Keratinocyte (primary cell): ENCODE measurements around the gene FAM199X. TPM values are rescaled to one million over a fixed set of nuclear protein-coding genes. Genes with fewer than 3 reads are reported as not detected.

Source experiments
- DNase-seq: peaks from one replicate; pipeline ENCODE4 v3.0.0-alpha.2; 2011; ENCODE audit warnings: low read depth, missing footprints, low spot score
- FAIRE-seq: peaks from 2 replicates; lab custom pipeline; 2011; peaks lifted over from hg19 to GRCh38; lab: Jason Lieb, UNC
- H2AFZ ChIP-seq: 2 replicates; pipeline ENCODE4 v1.6.0; 2012; ENCODE audit warnings: low read length, control low read depth, inconsistent platforms; ENCODE audit not compliant: control insufficient read depth
- H3K27ac ChIP-seq: 2 replicates; pipeline ENCODE4 v1.5.1; 2011; ENCODE audit warnings: low read length; ENCODE audit not compliant: control insufficient read depth, insufficient read depth
- H3K27me3 ChIP-seq: 3 replicates; pipeline ENCODE4 v1.6.0; 2011; ENCODE audit warnings: low read length; ENCODE audit not compliant: control insufficient read depth, insufficient read depth; ENCODE audit errors: extremely low read depth
- H3K36me3 ChIP-seq, 2 experiments: 2 replicates in 1 of 2; 3 replicates in 1 of 2; pipeline ENCODE4 v1.5.1; 2011; ENCODE audit warnings: low read length in 2 of 2, mild to moderate bottlenecking in 1 of 2; ENCODE audit not compliant: control insufficient read depth in 2 of 2, insufficient read depth in 2 of 2; ENCODE audit errors: extremely low read depth in 1 of 2
- H3K4me1 ChIP-seq: 3 replicates; pipeline ENCODE4 v1.5.1; 2011; ENCODE audit warnings: low read length; ENCODE audit not compliant: control insufficient read depth, insufficient read depth; ENCODE audit errors: extremely low read depth
- H3K4me2 ChIP-seq: 3 replicates; pipeline ENCODE4 v1.6.0; 2011; ENCODE audit warnings: low read depth, low read length; ENCODE audit not compliant: control insufficient read depth, insufficient read depth; ENCODE audit errors: extremely low read depth
- H3K4me3 ChIP-seq, 3 experiments: fragments of 200-600 bp in 1 of 3; sonication (generic) in 1 of 3; 2 replicates in 2 of 3; 3 replicates in 1 of 3; pipeline ENCODE4 v1.5.1; 2011 to 2016; ENCODE audit warnings: low read length in 3 of 3, mild to moderate bottlenecking in 3 of 3, control low read depth in 2 of 3, inconsistent platforms in 1 of 3, low read depth in 1 of 3, mixed read lengths in 1 of 3, mixed run types in 1 of 3, moderate library complexity in 1 of 3; ENCODE audit not compliant: control insufficient read depth in 2 of 3, insufficient read depth in 2 of 3; ENCODE audit errors: extremely low read depth in 1 of 3
- H3K79me2 ChIP-seq: 2 replicates; pipeline ENCODE4 v1.6.0; 2012; ENCODE audit warnings: low read length; ENCODE audit not compliant: control insufficient read depth, insufficient read depth
- H3K9ac ChIP-seq: 3 replicates; pipeline ENCODE4 v1.6.0; 2011; ENCODE audit warnings: low read length; ENCODE audit not compliant: control insufficient read depth, insufficient read depth; ENCODE audit errors: extremely low read depth
- H3K9me1 ChIP-seq: 3 replicates; pipeline ENCODE4 v1.6.0; 2011; ENCODE audit warnings: low read length; ENCODE audit not compliant: control insufficient read depth, insufficient read depth; ENCODE audit errors: extremely low read depth
- H3K9me3 ChIP-seq: 2 replicates; pipeline ENCODE4 v1.5.1; 2012; ENCODE audit warnings: low read depth, low read length; ENCODE audit not compliant: control insufficient read depth
- H4K20me1 ChIP-seq: 3 replicates; pipeline ENCODE4 v1.6.0; 2011; ENCODE audit warnings: low read length; ENCODE audit not compliant: control insufficient read depth, insufficient read depth; ENCODE audit errors: extremely low read depth
- CTCF ChIP-seq, 3 experiments: IDR thresholded peaks in 1 of 3; conservative IDR thresholded peaks in 1 of 3; optimal IDR thresholded peaks in 1 of 3; 2 replicates in 2 of 3; 3 replicates in 1 of 3; pipeline versions ENCODE3 to v1.5.1; 2011; ENCODE audit warnings: low read length in 3 of 3, mild to moderate bottlenecking in 3 of 3, moderate library complexity in 2 of 3, control low read depth in 1 of 3, inconsistent platforms in 1 of 3; ENCODE audit not compliant: insufficient read depth in 2 of 3; ENCODE audit errors: extremely low read depth in 1 of 3
- EZH2 ChIP-seq: IDR thresholded peaks from one replicate; pipeline ENCODE4 v1.6.1; 2012; ENCODE audit warnings: inconsistent platforms, mild to moderate bottlenecking, low read length, moderate library complexity
- dilution Hi-C: fragments of 300-500 bp; cut with MboI; formaldehyde crosslinking; loops from one replicate; pipeline ENCODE4 v1.7.0; 2020; ENCODE audit warnings: low sequenced_read_pairs; ENCODE audit not compliant: extremely low pct_ligation_motif_present
- polyA minus RNA-seq, 3 experiments: library from RNA; depleted of rRNA, polyadenylated mRNA; stranded (reverse); fragments of >200 nt; gene quantifications; 1 replicate in 1 of 3; 2 replicates in 1 of 3; 3 replicates in 1 of 3; pipeline ENCODE4 v1.2.3, GENCODE V29; 2011
- polyA plus RNA-seq, 5 experiments: library from polyadenylated mRNA; depleted of rRNA in 3 of 5; stranded (reverse) in 3 of 5; stranded (forward) in 1 of 5; unstranded in 1 of 5; fragments of >200 nt; gene quantifications; 1 replicate in 1 of 5; 2 replicates in 3 of 5; 3 replicates in 1 of 5; pipeline versions ENCODE4 v1.2.1 to v1.2.3, GENCODE V29; 2011 to 2012; ENCODE audit warnings: missing spikeins in 2 of 5, low read depth in 1 of 5, low replicate concordance in 1 of 5

Gene FAM199X
- 7.6 to 16.1 TPM (median 9.2 TPM) in 3 replicates for polyA plus RNA-seq
- polyA plus RNA-seq (2011; ENCODE audit: low read depth), result 5.6 TPM
- 6.7 and 8.7 TPM in 2 replicates for polyA plus RNA-seq (2011; cell fraction: cytosol; rRNA removed)
- 10.9 and 14.0 TPM in 2 replicates for polyA plus RNA-seq (2011; cell fraction: nucleus; rRNA removed)
- polyA plus RNA-seq (2012; ENCODE audit: low replicate concordance), result 9.0 and 17.9 TPM in 2 replicates
- 3.2 to 15.6 TPM (median 7.3 TPM) in 3 replicates for polyA minus RNA-seq
- polyA minus RNA-seq (2011; cell fraction: cytosol; rRNA and poly(A)+ RNA removed), result 11.1 TPM
- polyA minus RNA-seq (2011; cell fraction: nucleus; rRNA and poly(A)+ RNA removed), result 8.2 and 14.6 TPM in 2 replicates

- Histone ChIP-seq H3K79me2 (peaks cover 43% of the 10 kb centered on the region), H4K20me1 (no peaks in the 10 kb centered on the region), H3K27ac (peak within 1 kb of the TSS; percentile 36)
Observed at GRCh38 chrX:104165894-104166734, at the start of gene FAM199X. TSS of gene FAM199X (plus strand) at chrX:104166453. CDS start at chrX:104166786, 333 bp downstream.

GRCh38 chrX:104117759-104118158 is 48.5 kb upstream of the FAM199X start:
- H3K27ac ChIP-seq, result no peak overlapping the region
- no peaks in the 10 kb centered on the region for H3K9me3 ChIP-seq
- no peaks in the 10 kb centered on the region for H3K9me1 ChIP-seq
- no peak overlapping the region for H3K9ac ChIP-seq
- no peaks in the 10 kb centered on the region for H3K36me3 ChIP-seq
- no peak for DNase-seq
- no peak overlapping the region for H2AFZ ChIP-seq
- H3K4me3 ChIP-seq, result no peak overlapping the region
- dilution Hi-C loops, result no loop called here
- FAIRE-seq, result no peak
- H3K4me2 ChIP-seq, result no peak overlapping the region
- TF ChIP-seq EZH2 (no peak), CTCF (optimal IDR thresholded peaks at IDR 0.05 in 1 of 3, IDR thresholded peaks at IDR 0.05 in 1 of 3, conservative IDR thresholded peaks at IDR 0.05 in 1 of 3; ENCODE audit: extremely low read depth in 1 of 3, insufficient read depth in 2 of 3, low read length in 3 of 3) (no peak)
- H3K27me3 ChIP-seq, result peaks cover 6% of the 10 kb centered on the region
- H4K20me1 ChIP-seq, result no peaks in the 10 kb centered on the region
- no peaks in the 10 kb centered on the region for H3K4me1 ChIP-seq
- no peaks in the 10 kb centered on the region for H3K79me2 ChIP-seq

More at GRCh38 chrX:104165894-104166734, at the start of gene FAM199X:
- Histone ChIP-seq H2AFZ (peak within 1 kb of the TSS; percentile 92), H3K9me1 (no peaks in the 10 kb centered on the region), H3K4me3 (peak within 1 kb of the TSS; percentile 63 to 86 (median 69)), H3K4me2 (peak within 1 kb of the TSS; percentile 91), H3K4me1 (no peaks in the 10 kb centered on the region), H3K27me3 (no peaks in the 10 kb centered on the region), H3K9ac (peak within 1 kb of the TSS; percentile 71), H3K9me3 (no peaks in the 10 kb centered on the region), H3K36me3 (no peaks in the 10 kb centered on the region)
- TF ChIP-seq EZH2 (no peak), CTCF (optimal IDR thresholded peaks at IDR 0.05 in 1 of 3, IDR thresholded peaks at IDR 0.05 in 1 of 3, conservative IDR thresholded peaks at IDR 0.05 in 1 of 3; ENCODE audit: extremely low read depth in 1 of 3, insufficient read depth in 2 of 3, low read length in 3 of 3) (peak in 2 of 3 experiments; percentile 58 to 73)
- dilution Hi-C loops, result no loop called here
- FAIRE-seq (peak; percentile 20), DNase-seq (no peak)
